Bronchial epithelial cell (primary cell): Measurements from ENCODE around the gene LCLAT1. TPM values are rescaled to one million over a fixed set of nuclear protein-coding genes. Genes with fewer than 3 reads are reported as not detected.

ENCODE experiments used
- DNase-seq: peaks from one replicate; pipeline ENCODE4 v3.0.0-alpha.2; 2010; ENCODE audit warnings: low read depth
- FAIRE-seq: peaks from 2 replicates; lab custom pipeline; 2011; peaks lifted over from hg19 to GRCh38; lab: Jason Lieb, UNC
- H3K27me3 ChIP-seq: 2 replicates; pipeline ENCODE4 v1.5.1; 2011; ENCODE audit warnings: low read length; ENCODE audit not compliant: control insufficient read depth, insufficient read depth
- H3K36me3 ChIP-seq: 2 replicates; pipeline ENCODE4 v1.5.1; 2011; ENCODE audit warnings: low read length; ENCODE audit not compliant: control insufficient read depth, insufficient read depth
- H3K4me3 ChIP-seq: 2 replicates; pipeline ENCODE4 v1.5.1; 2011; ENCODE audit warnings: mild to moderate bottlenecking, low read depth, low read length, control low read depth
- total RNA-seq: library from RNA; depleted of rRNA; stranded (reverse); fragments of >200 nt; gene quantifications from 2 replicates; pipeline ENCODE4 v1.2.1, GENCODE V29; 2014
- TF ChIP-seq, protein P1 (sequence below): IDR thresholded peaks from 2 replicates; pipeline ENCODE4 v1.5.1; 2011; ENCODE audit warnings: mild to moderate bottlenecking, moderate library complexity, low read length, control low read depth, inconsistent platforms; ENCODE audit not compliant: insufficient read depth, severe bottlenecking

LCLAT1 gene
- total RNA-seq, 1 donor from 2014 or later: 8.7 TPM

DNA sequence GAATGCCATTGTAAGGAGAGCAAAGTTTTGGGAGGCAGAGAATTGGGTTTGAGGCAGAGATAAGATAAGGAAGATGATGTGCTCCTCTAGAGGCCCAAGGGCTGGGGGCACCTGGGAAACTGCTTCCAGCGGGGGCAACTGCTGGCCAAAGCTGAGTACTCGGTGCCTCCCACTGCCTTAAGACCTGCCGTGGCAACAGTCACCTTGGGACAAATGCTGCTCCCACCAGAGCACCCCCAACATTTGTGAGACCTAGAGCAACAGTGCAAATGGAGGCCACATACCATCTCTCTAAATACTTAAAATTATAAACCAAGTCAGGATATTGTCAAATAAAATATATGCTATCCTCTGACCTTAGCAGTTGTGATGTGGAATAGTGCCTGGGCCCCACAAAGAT, 233.1 kb downstream of the LCLAT1 start:
- Histone ChIP-seq H3K36me3 (no peaks in the 10 kb centered on the region), H3K4me3 (no peak overlapping the region), H3K27me3 (no peaks in the 10 kb centered on the region)
- TF ChIP-seq, protein P1, sequence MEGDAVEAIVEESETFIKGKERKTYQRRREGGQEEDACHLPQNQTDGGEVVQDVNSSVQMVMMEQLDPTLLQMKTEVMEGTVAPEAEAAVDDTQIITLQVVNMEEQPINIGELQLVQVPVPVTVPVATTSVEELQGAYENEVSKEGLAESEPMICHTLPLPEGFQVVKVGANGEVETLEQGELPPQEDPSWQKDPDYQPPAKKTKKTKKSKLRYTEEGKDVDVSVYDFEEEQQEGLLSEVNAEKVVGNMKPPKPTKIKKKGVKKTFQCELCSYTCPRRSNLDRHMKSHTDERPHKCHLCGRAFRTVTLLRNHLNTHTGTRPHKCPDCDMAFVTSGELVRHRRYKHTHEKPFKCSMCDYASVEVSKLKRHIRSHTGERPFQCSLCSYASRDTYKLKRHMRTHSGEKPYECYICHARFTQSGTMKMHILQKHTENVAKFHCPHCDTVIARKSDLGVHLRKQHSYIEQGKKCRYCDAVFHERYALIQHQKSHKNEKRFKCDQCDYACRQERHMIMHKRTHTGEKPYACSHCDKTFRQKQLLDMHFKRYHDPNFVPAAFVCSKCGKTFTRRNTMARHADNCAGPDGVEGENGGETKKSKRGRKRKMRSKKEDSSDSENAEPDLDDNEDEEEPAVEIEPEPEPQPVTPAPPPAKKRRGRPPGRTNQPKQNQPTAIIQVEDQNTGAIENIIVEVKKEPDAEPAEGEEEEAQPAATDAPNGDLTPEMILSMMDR: no peak
- FAIRE-seq: no peak
- no peak for DNase-seq

DNA sequence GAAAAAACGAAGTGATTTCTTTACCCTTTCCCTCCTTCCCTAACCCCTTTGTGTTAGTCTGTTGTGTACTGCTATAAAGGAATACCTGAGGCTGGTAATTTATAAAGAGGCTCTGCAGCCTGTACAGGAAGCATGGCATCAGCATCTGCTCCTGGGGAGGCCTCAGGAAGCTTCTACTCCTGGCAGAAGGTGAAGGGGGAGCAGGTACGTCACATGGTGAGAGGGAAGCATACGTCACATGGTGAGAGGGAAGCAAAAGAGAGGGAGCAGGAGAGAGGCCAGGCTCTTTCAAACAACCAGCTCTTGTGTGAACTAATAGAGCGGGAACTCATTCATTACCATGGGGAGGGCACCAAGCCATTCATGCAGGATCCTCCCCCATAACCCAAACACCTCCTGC, 234.0 kb downstream of the LCLAT1 start:
- no peaks in the 10 kb centered on the region for H3K27me3 ChIP-seq
- TF ChIP-seq, protein P1: no peak
- FAIRE-seq (no peak), DNase-seq (no peak)
- no peaks in the 10 kb centered on the region for H3K36me3 ChIP-seq
- H3K4me3 ChIP-seq: no peak overlapping the region

DNA sequence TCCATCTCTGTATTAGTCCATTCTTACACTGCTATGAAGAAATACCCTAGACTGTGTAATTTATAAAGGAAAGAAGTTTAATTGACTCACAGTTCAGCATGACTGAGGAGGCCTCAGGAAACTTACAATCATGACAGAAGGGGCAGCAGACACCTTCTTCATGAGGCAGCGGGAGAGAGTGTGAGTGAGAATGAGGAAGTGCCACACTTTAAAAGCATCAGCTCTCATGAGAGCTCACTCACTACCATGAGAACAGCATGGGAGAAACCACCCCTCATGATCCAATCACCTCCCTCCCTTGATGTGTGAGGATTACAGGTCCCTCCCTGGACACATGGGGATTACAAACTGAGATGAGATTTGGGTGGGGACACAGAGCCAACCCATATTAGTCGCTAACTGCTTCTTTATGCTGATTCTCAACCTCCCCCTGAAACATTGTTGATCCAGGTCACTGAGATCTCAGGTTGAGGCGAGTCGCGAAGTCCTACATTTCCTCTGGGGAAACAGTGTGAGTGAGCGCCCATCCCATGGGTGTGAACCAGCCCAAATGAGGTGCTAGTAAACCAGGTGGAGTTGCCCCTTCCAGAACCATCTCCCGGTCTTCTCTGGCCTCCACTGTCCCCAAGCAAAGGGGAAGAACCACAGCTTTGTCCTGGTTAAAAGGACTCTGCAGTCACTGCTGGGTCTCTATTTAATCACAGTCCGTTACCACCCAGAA, 236.3 kb downstream of the LCLAT1 start:
- no peaks in the 10 kb centered on the region for H3K27me3 ChIP-seq
- no peaks in the 10 kb centered on the region for H3K36me3 ChIP-seq
- DNase-seq: no peak
- TF ChIP-seq, protein P1: no peak
- no peak overlapping the region for H3K4me3 ChIP-seq
- FAIRE-seq: no peak

DNA sequence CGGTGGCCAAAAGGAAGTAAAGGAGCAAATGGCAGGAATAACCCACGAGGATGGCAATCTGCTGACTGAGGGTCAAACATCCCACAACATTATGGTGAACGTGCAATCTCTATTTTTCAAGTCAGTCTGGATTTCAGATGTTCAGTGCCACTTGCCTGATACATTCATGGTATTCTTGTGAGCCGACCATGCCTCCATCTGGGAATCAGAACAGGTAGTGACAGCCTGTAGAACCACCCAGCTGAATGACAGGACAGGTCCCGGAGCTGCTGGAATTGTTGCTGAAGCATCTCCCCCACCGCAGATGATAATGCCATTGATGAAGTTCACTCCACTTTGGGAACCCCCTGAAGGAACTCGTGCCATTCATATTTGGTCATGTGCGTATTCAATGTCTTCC, 237.0 kb downstream of the LCLAT1 start:
- FAIRE-seq (no peak), DNase-seq (no peak)
- TF ChIP-seq, protein P1: no peak

DNA sequence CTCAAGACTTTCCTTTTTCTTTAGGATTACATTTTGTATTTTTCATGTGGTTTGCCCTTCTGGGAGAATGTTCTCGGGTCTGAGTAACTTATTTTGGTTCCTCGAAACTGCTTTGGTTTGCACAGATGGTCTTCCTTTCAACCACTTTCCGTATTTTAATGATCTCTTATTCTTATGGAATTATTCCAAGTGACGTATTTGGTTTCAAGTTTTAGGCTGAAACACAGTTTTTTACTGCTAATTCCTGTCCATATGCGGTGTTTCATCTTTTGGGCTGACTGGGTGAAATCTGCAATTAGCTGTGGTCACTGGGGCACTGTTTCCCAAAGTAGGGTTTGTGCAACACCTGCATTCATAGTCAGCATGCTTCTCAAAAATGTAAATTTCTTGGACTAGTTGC, 237.5 kb downstream of the LCLAT1 start:
- Histone ChIP-seq H3K27me3 (no peaks in the 10 kb centered on the region), H3K36me3 (no peaks in the 10 kb centered on the region), H3K4me3 (no peak overlapping the region)
- DNase-seq (no peak), FAIRE-seq (no peak)
- TF ChIP-seq, protein P1: no peak

More for the DNA sequence above, 237.0 kb downstream of the LCLAT1 start:
- H3K27me3 ChIP-seq: no peaks in the 10 kb centered on the region
- no peak overlapping the region for H3K4me3 ChIP-seq
- no peaks in the 10 kb centered on the region for H3K36me3 ChIP-seq

DNA sequence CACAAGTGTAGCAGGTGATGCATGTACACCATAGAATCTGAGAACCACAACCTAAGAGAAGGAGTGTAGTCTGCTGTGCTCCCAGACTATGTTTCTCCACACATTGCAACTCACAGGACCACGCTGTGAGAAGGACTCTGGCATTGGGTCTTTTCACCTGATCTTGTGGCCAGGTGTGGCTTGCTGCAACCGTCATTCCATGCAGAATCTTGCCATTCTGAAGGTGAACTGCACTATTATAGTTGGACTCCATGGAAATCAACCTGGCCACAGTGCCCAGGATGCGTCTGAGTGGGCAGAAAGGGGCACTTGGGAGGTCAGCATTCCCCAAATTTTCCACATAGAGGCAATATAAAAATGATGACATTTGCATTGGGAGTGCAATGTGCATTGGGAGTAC, 237.9 kb downstream of the LCLAT1 start:
- Histone ChIP-seq H3K27me3 (no peaks in the 10 kb centered on the region), H3K36me3 (no peaks in the 10 kb centered on the region), H3K4me3 (no peak overlapping the region)
- no peak for FAIRE-seq
- TF ChIP-seq, protein P1: no peak
- no peak for DNase-seq
